Head of caudate nucleus (tissue), 42 donors: ENCODE results near the gene RABEPK.

ENCODE experiments used
- DNase-seq, 42 donors: peaks; one replicate each; pipeline versions ENCODE4 v3.0.0 to v3.0.0-alpha.2; 2020 to 2021; ENCODE audit warnings: mixed read lengths in 7 of 42
- intact Hi-C: fragments of 100-400 bp; cut with DNase I; formaldehyde crosslinking; loops from one replicate; pipeline ENCODE4 v1.15.0; 2022

RABEPK gene

GRCh38 chr9:125268394-125269013, 68.2 kb downstream of the RABEPK start:
- no peak for DNase-seq
- intact Hi-C loops = loop anchor here (10.0 kb wide), 1 partner anchor 106 kb away; no protein-coding TSS in a partner anchor

- no peak for DNase-seq
- intact Hi-C loops = loop anchor here (10.0 kb wide), 1 partner anchor 106 kb away; no protein-coding TSS in a partner anchor
Observed at GRCh38 chr9:125269014-125269397, 68.7 kb downstream of the RABEPK start.

GRCh38 chr9:125271081-125271480, 70.7 kb downstream of the RABEPK start:
- DNase-seq = no peak
- intact Hi-C loops = no loop called here

GRCh38 chr9:125272697-125273096, 72.4 kb downstream of the RABEPK start:
- intact Hi-C loops = no loop called here
- no peak for DNase-seq

- DNase-seq = no peak
- intact Hi-C loops = no loop called here
Observed at GRCh38 chr9:125276771-125277170, 76.4 kb downstream of the RABEPK start.

- no peak for DNase-seq
- intact Hi-C loops = no loop called here
Observed at GRCh38 chr9:125277411-125277810, 77.1 kb downstream of the RABEPK start.

- intact Hi-C loops = no loop called here
- no peak for DNase-seq
Observed at GRCh38 chr9:125280945-125281344, 80.6 kb downstream of the RABEPK start.
